Measurements from ENCODE around the gene STK17A.

Gene STK17A

GRCh38 chr7:43637114-43637806 lies 54.4 kb downstream of the STK17A start:
- no peak for DNase-seq

- no peak for DNase-seq
These were observed 57.1 kb downstream of the STK17A start for GRCh38 chr7:43639858-43640491.

GRCh38 chr7:43640679-43641078 lies 57.8 kb downstream of the STK17A start:
- DNase-seq, result no peak

- no peak for DNase-seq
These were observed 60.2 kb downstream of the STK17A start for GRCh38 chr7:43642897-43643630.

- DNase-seq, result no peak
These were observed 60.9 kb downstream of the STK17A start for GRCh38 chr7:43643846-43644245.

GRCh38 chr7:43645699-43646226 lies 62.9 kb downstream of the STK17A start:
- DNase-seq, result no peak

- DNase-seq, result no peak
These were observed 63.9 kb downstream of the STK17A start for GRCh38 chr7:43646603-43647338.

GRCh38 chr7:43647339-43647672 lies 64.4 kb downstream of the STK17A start:
- DNase-seq, result no peak

GRCh38 chr7:43647673-43648472 lies 65.0 kb downstream of the STK17A start:
- DNase-seq, result no peak

- peak; percentile 53 for DNase-seq
These were observed 65.8 kb downstream of the STK17A start for GRCh38 chr7:43648473-43649406.

- peak; percentile 47 for DNase-seq
These were observed 66.9 kb downstream of the STK17A start for GRCh38 chr7:43649755-43650274.

- no peak for DNase-seq
These were observed 67.6 kb downstream of the STK17A start for GRCh38 chr7:43650457-43651052.

GRCh38 chr7:43652364-43652763 lies 69.5 kb downstream of the STK17A start:
- no peak for DNase-seq

- DNase-seq, result no peak
These were observed 70.6 kb downstream of the STK17A start for GRCh38 chr7:43653466-43653865.

GRCh38 chr7:43653891-43654504 lies 71.1 kb downstream of the STK17A start:
- DNase-seq, result no peak

- DNase-seq, result no peak
These were observed 72.7 kb downstream of the STK17A start for GRCh38 chr7:43655584-43655983.

- no peak for DNase-seq
These were observed 74.1 kb downstream of the STK17A start for GRCh38 chr7:43656997-43657396.

GRCh38 chr7:43658718-43659548 lies 76.0 kb downstream of the STK17A start:
- no peak for DNase-seq

- DNase-seq, result no peak
These were observed 76.6 kb downstream of the STK17A start for GRCh38 chr7:43659549-43659896.
